ENCODE data around the gene FBXL2.

FBXL2 gene

DNA sequence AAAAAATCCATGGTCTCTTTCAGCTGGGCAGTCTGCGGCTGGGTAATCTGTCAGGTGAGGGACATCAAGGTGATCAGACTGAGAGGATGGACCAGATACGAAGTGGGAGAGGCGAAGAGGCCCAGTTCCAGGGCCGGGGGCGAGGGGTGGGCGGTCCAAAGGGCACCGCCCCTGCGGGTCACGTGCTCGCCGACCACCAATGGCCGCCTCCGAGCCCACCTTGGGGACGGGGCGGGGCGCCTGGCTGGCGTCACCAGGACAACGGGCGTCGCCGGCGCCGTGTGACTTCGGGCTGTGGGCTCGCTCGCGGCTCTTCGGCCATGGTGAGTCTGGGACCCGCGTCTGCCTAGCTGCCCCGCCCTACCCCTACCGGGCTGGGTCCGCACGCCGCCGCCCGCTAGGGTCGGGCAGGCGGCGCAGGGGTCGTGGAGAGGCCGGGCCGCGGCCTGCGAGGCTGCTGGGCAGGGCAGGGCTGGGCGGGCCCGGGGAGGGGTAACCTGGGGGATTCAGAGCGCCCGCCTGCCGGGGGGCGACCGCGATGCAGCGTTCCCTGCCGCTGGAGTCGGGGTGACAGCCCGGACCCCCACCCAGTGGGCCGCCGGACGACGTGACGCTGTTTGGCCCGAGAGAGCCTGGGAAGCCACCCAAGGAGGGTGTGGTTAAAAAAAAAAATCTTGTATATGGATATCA lies at the start of gene FBXL2:
TSS of gene FBXL2 (plus strand) at position 250 of the 690 bp plus-strand sequence. CDS start at position 321, 71 bp downstream.
- no peak for DNase-seq

- DNase-seq: no peak
These were observed 48.2 kb upstream of the FBXL2 start for GRCh38 chr3:33229066-33229465.

- DNase-seq: no peak
These were observed 47.3 kb upstream of the FBXL2 start for GRCh38 chr3:33229947-33230346.

DNA sequence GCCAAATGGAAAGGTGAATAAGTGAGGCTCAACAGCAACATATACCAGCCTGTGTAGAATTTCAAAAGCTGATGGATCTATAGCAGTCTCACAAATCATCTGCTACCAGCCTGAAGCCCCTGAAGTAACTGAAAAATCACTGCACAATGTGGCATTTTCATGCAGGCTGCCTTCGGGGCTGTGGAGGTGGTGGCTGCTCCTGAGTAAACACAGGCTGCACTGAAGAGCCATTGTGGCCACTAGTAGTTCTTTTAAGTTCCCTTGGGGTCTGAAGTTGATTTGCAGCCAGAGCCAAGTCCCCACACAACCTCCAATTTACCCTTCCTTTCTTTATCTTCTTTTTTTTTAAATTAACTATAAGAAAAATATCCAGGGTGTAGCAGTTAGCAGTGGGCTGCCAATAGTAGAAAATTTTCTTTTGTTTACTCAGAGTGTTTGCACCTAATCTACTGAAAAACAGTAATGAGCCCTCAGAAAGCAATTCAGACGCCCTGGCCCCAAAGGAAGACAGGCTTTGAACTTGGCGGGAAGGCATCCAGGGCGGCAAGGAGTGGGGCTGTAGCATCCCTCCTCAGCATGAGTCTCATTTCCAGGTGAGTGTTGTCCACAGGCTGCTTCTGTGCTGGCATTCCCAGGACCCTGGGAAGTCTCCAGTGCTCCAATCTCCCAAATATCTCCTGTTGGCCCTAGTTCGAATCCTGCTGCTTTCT lies 45.3 kb upstream of the FBXL2 start:
- no peak for DNase-seq

- DNase-seq: no peak
These were observed 43.4 kb upstream of the FBXL2 start for GRCh38 chr3:33233884-33234283.

DNA sequence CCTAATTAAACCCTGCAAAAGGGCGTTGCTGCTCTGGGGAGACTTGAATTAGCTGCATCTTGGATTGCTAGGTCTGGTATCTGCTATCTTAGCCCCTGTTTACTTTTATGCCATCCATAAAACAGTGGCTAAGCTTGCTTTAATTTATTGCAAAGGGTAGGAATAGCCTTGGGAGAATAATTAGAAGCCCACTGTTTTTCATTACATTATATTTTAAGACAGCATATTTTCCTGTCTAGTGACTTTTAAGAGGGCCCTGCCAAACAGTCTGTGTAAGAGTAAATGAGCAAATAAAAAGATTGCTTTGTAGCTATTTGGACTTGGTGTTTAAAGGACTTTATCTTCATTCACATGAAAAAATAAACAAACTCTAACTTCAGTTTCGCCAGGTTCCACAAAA lies 41.2 kb upstream of the FBXL2 start:
- DNase-seq: no peak

- DNase-seq: no peak
These were observed 39.8 kb upstream of the FBXL2 start for GRCh38 chr3:33237439-33237838.

DNA sequence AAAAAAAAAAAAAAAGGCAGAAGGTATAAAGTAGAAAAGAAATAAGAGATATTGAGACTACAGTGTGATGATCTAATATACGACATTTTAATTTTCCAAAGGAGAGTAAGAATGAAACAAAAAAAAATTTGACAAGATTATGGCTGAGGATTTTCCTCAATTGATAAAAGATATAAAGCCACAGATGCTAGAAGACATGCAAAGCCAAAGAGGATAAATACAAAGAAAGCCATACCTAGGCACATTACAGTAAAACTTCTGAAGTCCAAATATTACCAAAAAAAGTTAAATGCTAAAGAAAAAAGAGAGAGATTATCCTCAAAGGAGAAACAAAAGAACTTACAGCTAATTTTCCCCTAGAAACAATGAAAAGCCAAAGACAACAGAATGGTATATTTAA lies 38.3 kb upstream of the FBXL2 start:
- no peak for DNase-seq

DNA sequence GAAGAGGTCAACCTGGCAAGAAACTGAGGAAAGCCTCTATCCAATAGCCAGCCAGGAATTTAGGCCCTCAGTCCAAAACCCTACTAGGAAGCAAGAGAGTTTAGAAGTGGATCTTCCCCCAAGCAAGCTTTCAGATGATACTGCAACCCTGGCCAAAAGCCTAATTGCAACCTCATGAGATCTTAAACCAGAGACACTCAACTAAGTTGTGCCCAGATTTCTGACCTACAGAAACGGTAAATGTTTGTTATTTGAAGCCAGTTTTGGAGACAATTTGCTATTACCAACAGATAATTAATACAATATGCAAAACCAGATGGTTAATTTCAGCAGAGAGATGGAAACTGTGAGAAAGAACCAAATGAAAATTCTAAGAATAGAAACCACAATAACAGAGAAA lies 37.0 kb upstream of the FBXL2 start:
- DNase-seq: no peak

DNA sequence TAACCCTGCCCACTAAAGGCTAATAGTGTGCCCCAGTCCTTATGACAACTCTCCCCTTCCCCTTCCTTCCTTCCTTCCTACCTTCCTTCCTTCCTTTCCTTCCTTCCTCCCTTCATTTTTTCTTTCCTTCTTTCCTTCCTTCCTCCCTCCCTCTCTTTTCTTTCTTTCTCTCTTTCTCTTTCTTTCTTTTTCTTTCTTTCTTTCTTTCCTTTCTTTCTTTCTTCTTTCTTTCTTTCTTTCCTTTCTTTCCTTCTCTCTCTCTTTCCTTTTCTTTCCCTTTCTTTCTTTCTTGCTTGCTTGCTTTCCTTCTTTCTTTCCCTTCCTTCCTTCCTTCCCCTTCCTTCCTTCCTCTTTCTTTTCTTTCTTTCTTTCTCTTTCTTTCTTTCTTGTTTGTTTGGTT lies 30.5 kb upstream of the FBXL2 start:
- DNase-seq: no peak

- no peak for DNase-seq
These were observed 26.5 kb upstream of the FBXL2 start for GRCh38 chr3:33250712-33251111.

- no peak for DNase-seq
These were observed 21.0 kb upstream of the FBXL2 start for GRCh38 chr3:33256249-33256648.

GRCh38 chr3:33260104-33260503 lies 17.1 kb upstream of the FBXL2 start:
- no peak for DNase-seq

- DNase-seq: no peak
These were observed 7.9 kb upstream of the FBXL2 start for GRCh38 chr3:33269385-33269784.

DNA sequence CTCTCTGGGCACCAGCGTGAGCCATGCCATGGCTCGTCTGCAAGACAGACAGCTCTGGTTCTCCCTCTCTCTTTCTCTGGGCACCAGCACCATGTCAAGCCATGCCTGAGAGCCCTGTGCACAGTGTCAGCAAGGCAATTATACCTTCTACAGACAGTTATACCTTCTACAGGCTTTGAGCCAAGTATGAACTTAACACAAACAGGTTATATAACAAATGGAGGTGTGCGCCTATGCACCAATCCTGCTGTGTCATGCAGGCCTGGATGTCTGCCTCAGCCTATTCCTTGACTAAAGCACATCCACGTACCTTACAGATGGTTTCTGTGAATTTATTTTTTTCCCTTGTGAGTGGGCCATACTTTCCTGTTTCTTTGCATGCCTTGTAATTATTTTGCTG lies 5.9 kb upstream of the FBXL2 start:
- no peak for DNase-seq

DNA sequence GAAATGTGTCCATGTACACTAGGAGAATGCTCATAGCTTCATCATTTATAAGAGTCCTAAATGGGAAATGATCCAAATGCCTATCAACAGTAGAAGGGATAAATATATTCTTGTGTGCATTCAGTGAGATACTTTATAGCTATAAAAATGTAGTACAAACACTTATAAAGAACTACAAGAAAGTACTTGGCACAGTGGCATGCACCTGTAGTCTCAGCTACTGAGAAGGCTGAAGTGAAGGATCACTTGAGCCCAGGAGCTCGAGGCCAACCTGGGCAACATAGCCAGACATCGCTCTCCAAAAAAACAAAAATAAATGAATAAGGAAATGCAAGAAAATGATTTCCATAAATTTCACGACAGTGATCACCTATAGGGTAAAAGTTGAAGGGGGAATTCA lies 3.6 kb upstream of the FBXL2 start:
- DNase-seq: no peak

DNA sequence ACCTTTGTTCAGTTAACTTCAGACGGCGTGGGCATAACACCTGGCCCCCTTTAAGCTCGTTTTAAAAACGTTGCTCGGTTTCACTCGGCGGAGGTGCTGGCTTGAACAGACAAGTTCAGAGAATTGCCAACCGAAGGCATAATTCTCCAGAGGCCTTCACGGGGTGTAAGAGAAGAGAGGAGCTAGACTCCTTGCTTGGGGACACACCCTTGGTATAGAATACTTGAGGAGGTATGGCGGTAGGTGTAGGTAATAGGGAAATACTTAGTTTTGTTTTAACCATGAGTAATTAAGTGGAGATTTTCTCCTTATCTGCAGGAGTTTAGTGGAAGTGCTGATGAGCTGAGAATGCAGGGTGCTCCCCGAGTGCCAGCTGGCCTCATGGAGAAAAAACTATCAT lies 921 bp downstream of the FBXL2 start:
- no peak for DNase-seq

DNA sequence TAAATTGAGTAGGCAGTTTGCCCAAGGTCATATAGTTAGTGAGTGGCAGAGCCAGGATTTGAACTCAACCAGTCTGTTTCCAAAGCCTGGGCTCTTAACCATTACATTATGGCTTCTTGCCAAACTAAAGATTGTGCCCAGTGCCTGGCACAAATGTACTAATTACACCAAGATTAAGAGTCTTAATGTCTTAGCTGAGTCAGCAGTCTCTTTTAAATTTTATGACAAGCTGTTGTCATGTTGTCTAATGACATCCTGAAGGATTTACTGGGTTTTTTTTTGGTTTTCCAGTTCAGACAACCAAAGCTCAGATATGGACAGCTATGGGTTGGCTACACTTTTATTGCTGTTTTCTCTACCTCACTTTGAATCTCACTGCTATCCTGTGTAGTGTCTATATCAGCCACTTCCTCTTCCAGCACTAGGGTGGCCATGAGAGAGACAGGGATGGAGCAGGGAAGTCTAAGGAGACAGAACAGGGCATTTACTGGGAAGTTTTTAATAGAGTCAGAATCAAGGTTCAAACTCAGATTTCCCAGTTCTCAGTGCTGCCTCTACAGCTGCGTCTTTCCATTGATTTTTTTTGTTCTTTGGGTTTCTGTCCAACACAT lies 10.5 kb downstream of the FBXL2 start:
- DNase-seq: no peak

DNA sequence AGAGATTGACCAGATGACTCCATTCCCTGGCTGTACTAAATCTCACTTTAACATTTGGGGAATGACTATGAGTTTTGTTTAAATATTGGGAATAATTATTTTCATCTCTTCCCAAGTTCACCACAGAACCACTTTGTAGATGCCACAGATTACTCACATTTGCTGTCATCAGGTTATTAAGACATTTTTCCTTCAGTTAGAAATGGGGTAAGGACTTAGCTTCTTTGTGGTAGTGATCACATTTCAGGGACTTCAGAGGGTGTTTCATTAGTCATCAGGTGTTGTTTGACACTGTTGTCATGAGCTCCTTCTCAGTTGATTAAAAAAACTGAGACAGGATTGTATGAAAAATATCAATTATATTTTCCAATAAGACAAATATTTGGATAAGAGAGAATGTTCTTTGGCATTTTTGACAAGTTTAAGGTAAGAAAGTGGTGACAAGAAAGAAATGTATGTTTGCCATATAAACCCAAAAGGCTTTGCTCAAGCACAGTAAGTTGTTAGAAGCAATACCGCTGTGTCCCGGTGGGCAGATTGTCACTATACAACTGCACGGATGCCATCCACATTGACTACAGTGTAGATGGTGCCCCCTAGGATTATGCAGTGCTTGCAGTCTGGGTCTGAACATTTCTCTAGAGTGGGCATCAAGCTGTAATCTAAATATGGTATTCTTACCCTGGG lies 22.3 kb downstream of the FBXL2 start:
- no peak for DNase-seq

DNA sequence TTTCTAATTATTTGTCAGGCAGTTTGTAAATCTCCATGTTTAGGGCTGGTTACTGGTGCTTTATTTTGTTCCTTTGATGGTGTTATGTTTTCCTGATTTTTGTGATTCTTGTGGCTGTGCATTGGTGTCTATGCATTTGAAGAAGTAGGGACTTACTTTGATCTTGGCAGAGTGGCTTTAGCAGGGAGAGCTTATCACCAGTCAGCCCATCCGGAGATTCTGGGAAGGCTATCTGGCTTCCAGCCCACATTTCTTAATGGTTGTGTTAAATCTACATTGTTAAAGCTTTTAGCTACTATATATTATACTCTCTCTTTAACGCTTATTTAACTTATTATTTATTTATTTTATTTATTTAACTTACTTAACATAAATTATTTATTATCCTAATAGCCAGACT lies 35.1 kb downstream of the FBXL2 start:
- DNase-seq: no peak

- no peak for DNase-seq
These were observed 36.1 kb downstream of the FBXL2 start for GRCh38 chr3:33313331-33313730.

DNA sequence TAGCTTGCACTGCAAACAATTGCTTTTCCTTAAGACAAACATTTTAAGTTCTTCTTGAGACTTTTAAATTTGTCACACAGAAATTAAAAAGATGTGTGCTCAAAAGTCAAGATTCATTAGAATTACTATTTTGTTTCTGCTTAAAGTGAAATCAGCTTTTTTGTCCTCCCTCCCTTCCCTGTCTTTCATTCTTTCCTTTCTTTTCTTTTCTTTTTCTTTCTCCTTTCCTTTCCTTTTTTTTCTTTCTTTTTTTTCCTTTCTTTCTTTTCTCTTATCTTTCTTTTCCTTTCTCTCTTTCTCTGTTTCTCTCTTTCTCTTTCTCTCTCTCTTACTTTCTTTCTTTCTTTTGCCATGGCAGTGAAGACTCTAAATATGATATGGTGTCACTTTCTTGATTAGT lies 37.8 kb downstream of the FBXL2 start:
- DNase-seq: no peak

- no peak for DNase-seq
These were observed 38.6 kb downstream of the FBXL2 start for GRCh38 chr3:33315826-33316225.

Data from MV-4-11 (cell line).